ENCODE results near the gene ERLEC1. TPM values are rescaled to one million over a fixed set of nuclear protein-coding genes. Genes with fewer than 3 reads are reported as not detected.
A peak's percentile ranks its signal among the peaks of the same experiment; 100 is the strongest.

The ERLEC1 gene
- total and polyA plus RNA-seq, 4 donors = 28.8 to 32.0 (median 30.4) TPM

DNA sequence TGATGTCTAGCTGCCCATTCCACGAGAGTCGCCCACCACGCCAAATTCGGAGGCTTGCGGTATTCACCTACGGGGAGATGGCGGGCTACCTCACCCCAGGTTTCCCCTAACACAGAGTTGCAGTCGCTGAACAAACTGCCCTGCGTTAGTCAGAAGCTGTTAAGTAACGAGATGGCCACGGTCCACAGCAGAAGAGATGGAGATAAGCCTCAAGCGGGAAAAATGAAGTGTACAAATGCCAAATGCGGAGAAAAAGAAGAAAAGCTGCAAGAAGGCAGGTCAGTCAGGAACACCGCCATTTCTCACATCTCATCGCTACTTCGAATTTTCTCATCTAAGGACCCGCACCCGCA lies 516 bp upstream of the ERLEC1 start:
- H3K4me3 ChIP-seq (ENCODE audit: low read depth in 1 of 3, low read length in 3 of 3) = peak overlapping the region; percentile 71 to 97 (median 86)
- H3K27me3 ChIP-seq (ENCODE audit: control insufficient read depth in 4 of 4, insufficient read depth in 4 of 4, low read length in 3 of 4) = no peaks in the 10 kb centered on the region
- peak overlapping the region; percentile 40 to 72 for H3K9ac ChIP-seq (ENCODE audit: low read depth in 1 of 2, low read length in 2 of 2)
- DNase-seq (ENCODE audit: low spot score) = no peak
- H3K27ac ChIP-seq (ENCODE audit: low read depth in 1 of 2, low read length in 2 of 2) = peak overlapping the region; percentile 15 to 67
- no peaks in the 10 kb centered on the region for H3K36me3 ChIP-seq (ENCODE audit: control insufficient read depth in 4 of 4, insufficient read depth in 3 of 4, low read depth in 1 of 4, low read length in 3 of 4)
- under 1% methylated on average over 18 of the region's 18 CpGs for WGBS
- H3K4me1 ChIP-seq (ENCODE audit: control insufficient read depth in 4 of 4, insufficient read depth in 4 of 4, low read length in 3 of 4) = peaks cover 11 to 28% (median 20%) of the 10 kb centered on the region in 4 donors
- TF ChIP-seq, protein P1, sequence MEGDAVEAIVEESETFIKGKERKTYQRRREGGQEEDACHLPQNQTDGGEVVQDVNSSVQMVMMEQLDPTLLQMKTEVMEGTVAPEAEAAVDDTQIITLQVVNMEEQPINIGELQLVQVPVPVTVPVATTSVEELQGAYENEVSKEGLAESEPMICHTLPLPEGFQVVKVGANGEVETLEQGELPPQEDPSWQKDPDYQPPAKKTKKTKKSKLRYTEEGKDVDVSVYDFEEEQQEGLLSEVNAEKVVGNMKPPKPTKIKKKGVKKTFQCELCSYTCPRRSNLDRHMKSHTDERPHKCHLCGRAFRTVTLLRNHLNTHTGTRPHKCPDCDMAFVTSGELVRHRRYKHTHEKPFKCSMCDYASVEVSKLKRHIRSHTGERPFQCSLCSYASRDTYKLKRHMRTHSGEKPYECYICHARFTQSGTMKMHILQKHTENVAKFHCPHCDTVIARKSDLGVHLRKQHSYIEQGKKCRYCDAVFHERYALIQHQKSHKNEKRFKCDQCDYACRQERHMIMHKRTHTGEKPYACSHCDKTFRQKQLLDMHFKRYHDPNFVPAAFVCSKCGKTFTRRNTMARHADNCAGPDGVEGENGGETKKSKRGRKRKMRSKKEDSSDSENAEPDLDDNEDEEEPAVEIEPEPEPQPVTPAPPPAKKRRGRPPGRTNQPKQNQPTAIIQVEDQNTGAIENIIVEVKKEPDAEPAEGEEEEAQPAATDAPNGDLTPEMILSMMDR (IDR thresholded peaks at IDR 0.05; ENCODE audit: low read depth, low read length, missing input control) = no peak
- TF ChIP-seq RAD21 (IDR thresholded peaks at IDR 0.05) (no peak), FOXA2 (IDR thresholded peaks at IDR 0.05) (no peak), GABPA (IDR thresholded peaks at IDR 0.05 in 1 of 2, conservative IDR thresholded peaks at IDR 0.05 in 1 of 2) (no peak), HNF4G (IDR thresholded peaks at IDR 0.05) (no peak), HNF4A (conservative IDR thresholded peaks at IDR 0.05) (no peak), REST (IDR thresholded peaks at IDR 0.05) (no peak), EGR1 (IDR thresholded peaks at IDR 0.05; ENCODE audit: low read depth in 2 of 2) (no peak), ATF3 (IDR thresholded peaks at IDR 0.05) (no peak), SP1 (IDR thresholded peaks at IDR 0.05) (no peak), FOXA1 (IDR thresholded peaks at IDR 0.05) (no peak)
- TF ChIP-seq, protein P2, sequence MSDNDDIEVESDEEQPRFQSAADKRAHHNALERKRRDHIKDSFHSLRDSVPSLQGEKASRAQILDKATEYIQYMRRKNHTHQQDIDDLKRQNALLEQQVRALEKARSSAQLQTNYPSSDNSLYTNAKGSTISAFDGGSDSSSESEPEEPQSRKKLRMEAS (IDR thresholded peaks at IDR 0.05) = no peak
- H3K9me3 ChIP-seq (ENCODE audit: control insufficient read depth in 4 of 4, low read length in 3 of 4) = no peaks in the 10 kb centered on the region

- H3K4me1 ChIP-seq (ENCODE audit: control insufficient read depth in 4 of 4, insufficient read depth in 4 of 4, low read length in 3 of 4) = peaks cover 8 to 25% (median 18%) of the 10 kb centered on the region in 4 donors
- WGBS = 2% methylated on average over 17 of the region's 17 CpGs
- H3K27ac ChIP-seq (ENCODE audit: low read depth in 1 of 2, low read length in 2 of 2) = peak overlapping the region; percentile 15 to 67
- H3K9ac ChIP-seq (ENCODE audit: low read depth in 1 of 2, low read length in 2 of 2) = peak overlapping the region; percentile 91
- TF ChIP-seq RXRA (IDR thresholded peaks at IDR 0.05) = no peak
- TF ChIP-seq RAD21 (IDR thresholded peaks at IDR 0.05) = peak in 1 of 2 donors; percentile 5
- TF ChIP-seq SP1 (IDR thresholded peaks at IDR 0.05) = no peak
- TF ChIP-seq JUND (IDR thresholded peaks at IDR 0.05) = no peak
- TF ChIP-seq, protein P2 (IDR thresholded peaks at IDR 0.05) = no peak
- no peak for TF ChIP-seq ATF3 (IDR thresholded peaks at IDR 0.05)
- no peaks in the 10 kb centered on the region for H3K27me3 ChIP-seq (ENCODE audit: control insufficient read depth in 4 of 4, insufficient read depth in 4 of 4, low read length in 3 of 4)
- peak overlapping the region; percentile 71 to 97 (median 86) for H3K4me3 ChIP-seq (ENCODE audit: low read depth in 1 of 3, low read length in 3 of 3)
- no peaks in the 10 kb centered on the region for H3K9me3 ChIP-seq (ENCODE audit: control insufficient read depth in 4 of 4, low read length in 3 of 4)
- no peak for DNase-seq (ENCODE audit: low spot score)
- H3K36me3 ChIP-seq (ENCODE audit: control insufficient read depth in 4 of 4, insufficient read depth in 3 of 4, low read depth in 1 of 4, low read length in 3 of 4) = no peaks in the 10 kb centered on the region
These were observed 908 bp downstream of the ERLEC1 start for GRCh38 chr2:53787614-53788289.

All from liver (tissue), 9 donors.